Activated naive CD4-positive, alpha-beta T cell treated with anti-CD3 and anti-CD28 coated beads for 36 hours (primary cell): ENCODE data around the gene LATS2. TPM values are rescaled to one million over a fixed set of nuclear protein-coding genes. Genes with fewer than 3 reads are reported as not detected.
"Not testable (repeated sequence)": the region's sequence is repeated elsewhere in the genome, so short reads cannot be mapped to it uniquely, and the experiment has no call there.

ENCODE experiments used
- CTCF ChIA-PET: fragments of 350-600 bp; sonication (Branson Sonifier 250); formaldehyde crosslinking; loops from one replicate; lab custom pipeline; 2021; ENCODE audit warnings: antibody characterized with exemption; lab: Charles Lee
- DNase-seq: peaks from one replicate; pipeline ENCODE4 v3.0.0-alpha.2; 2020
- H3K27ac Mint-ChIP-seq: one replicate; pipeline ENCODE4 v1.8.0; 2021; ENCODE audit warnings: mild to moderate bottlenecking, mixed read lengths
- H3K27me3 Mint-ChIP-seq: one replicate; pipeline ENCODE4 v1.8.0; 2021; ENCODE audit warnings: low read depth, mixed read lengths
- H3K36me3 Mint-ChIP-seq: one replicate; pipeline ENCODE4 v1.8.0; 2021; ENCODE audit warnings: low read depth, mixed read lengths
- H3K4me1 Mint-ChIP-seq: one replicate; pipeline ENCODE4 v1.8.0; 2021; ENCODE audit warnings: low read depth, mixed read lengths
- H3K4me3 Mint-ChIP-seq: one replicate; pipeline ENCODE4 v1.8.0; 2021; ENCODE audit warnings: mild to moderate bottlenecking, moderate library complexity, mixed read lengths
- H3K9me3 Mint-ChIP-seq: one replicate; pipeline ENCODE4 v1.8.0; 2021; ENCODE audit warnings: mixed read lengths
- intact Hi-C: fragments of 100-400 bp; cut with micrococcal nuclease; formaldehyde crosslinking; loops from one replicate; pipeline ENCODE4 v1.15.1; 2023
- total RNA-seq, 2 experiments: library from RNA; stranded (reverse); gene quantifications; one replicate each; pipeline ENCODE4 v1.2.3, GENCODE V29; 2021

LATS2 gene
- total RNA-seq, 2 experiments from 2014 or later, result 1.1 to 1.2 TPM

GRCh38 chr13:20938302-20938701, 123.1 kb downstream of the LATS2 start:
- H3K27ac Mint-ChIP-seq, result no peak overlapping the region
- H3K36me3 Mint-ChIP-seq, result no peaks in the 10 kb centered on the region
- H3K27me3 Mint-ChIP-seq, result no peaks in the 10 kb centered on the region
- no peaks in the 10 kb centered on the region for H3K9me3 Mint-ChIP-seq
- intact Hi-C loops, result no loop called here
- CTCF ChIA-PET, result no interaction called here
- no peaks in the 10 kb centered on the region for H3K4me1 Mint-ChIP-seq
- no peak for DNase-seq
- no peak overlapping the region for H3K4me3 Mint-ChIP-seq

GRCh38 chr13:20927596-20928257, 133.7 kb downstream of the LATS2 start:
- Mint-ChIP-seq H3K36me3 (no peaks in the 10 kb centered on the region), H3K9me3 (no peaks in the 10 kb centered on the region), H3K27ac (no peak overlapping the region), H3K27me3 (no peaks in the 10 kb centered on the region), H3K4me1 (no peaks in the 10 kb centered on the region), H3K4me3 (no peak overlapping the region)
- intact Hi-C loops, result no loop called here
- DNase-seq, result no peak
- CTCF ChIA-PET, result interaction anchor here (0.6 to 5.6 kb wide), 5 partner anchors 16 to 731 kb away, joined by 3 to 50 read pairs (median 3); no protein-coding TSS in a partner anchor

GRCh38 chr13:20925395-20925790, 136.0 kb downstream of the LATS2 start:
- DNase-seq, H3K36me3 Mint-ChIP-seq, H3K4me3 Mint-ChIP-seq, H3K9me3 Mint-ChIP-seq, H3K27ac Mint-ChIP-seq, H3K4me1 Mint-ChIP-seq, H3K27me3 Mint-ChIP-seq: not testable (repeated sequence)
- intact Hi-C loops, result loop anchor here (1.0 to 2.0 kb wide), 5 partner anchors 97 to 743 kb away; no protein-coding TSS in a partner anchor
- CTCF ChIA-PET, result interaction anchor here (0.6 to 5.6 kb wide), 32 partner anchors 9 to 741 kb away, joined by 3 to 50 read pairs (median 4); no protein-coding TSS in a partner anchor

GRCh38 chr13:20924758-20925394, 136.5 kb downstream of the LATS2 start:
- peak; percentile 89 for DNase-seq
- Mint-ChIP-seq H3K36me3 (no peaks in the 10 kb centered on the region), H3K9me3 (no peaks in the 10 kb centered on the region), H3K27ac (no peak overlapping the region), H3K4me3 (no peak overlapping the region), H3K4me1 (no peaks in the 10 kb centered on the region), H3K27me3 (no peaks in the 10 kb centered on the region)
- CTCF ChIA-PET, result interaction anchor here (0.6 to 5.6 kb wide), 34 partner anchors 9 to 727 kb away, joined by 3 to 50 read pairs (median 4); no protein-coding TSS in a partner anchor
- intact Hi-C loops, result loop anchor here (1.0 to 2.0 kb wide), 5 partner anchors 96 to 743 kb away; no protein-coding TSS in a partner anchor

- Mint-ChIP-seq H3K27ac (no peak overlapping the region), H3K27me3 (no peaks in the 10 kb centered on the region), H3K4me1 (no peaks in the 10 kb centered on the region), H3K36me3 (no peaks in the 10 kb centered on the region), H3K9me3 (no peaks in the 10 kb centered on the region), H3K4me3 (no peak overlapping the region)
- intact Hi-C loops, result no loop called here
- CTCF ChIA-PET, result interaction anchor here (0.7 to 5.6 kb wide), 5 partner anchors 58 to 430 kb away, joined by 3 to 50 read pairs (median 4); no protein-coding TSS in a partner anchor
- no peak for DNase-seq
These were observed 138.1 kb downstream of the LATS2 start for GRCh38 chr13:20923272-20923671.

Other genes with a start within 250 kb of the LATS2 start
- 10 to 100 TPM; 20.4 to 21.2 TPM for gene XPO4, start 158.8 kb downstream of the LATS2 start, total RNA-seq
- 100 to 1,000 TPM; 269 to 270 TPM for gene SAP18, start 78.5 kb upstream of the LATS2 start, total RNA-seq
- gene SKA3, start 115.0 kb upstream of the LATS2 start, total RNA-seq, result 10 to 100 TPM; 32.8 to 33.8 TPM
- 10 to 100 TPM; 19.0 to 21.0 TPM for gene MRPL57, start 115.1 kb upstream of the LATS2 start, total RNA-seq